ENCODE data around the gene SLC35A1. TPM values are rescaled to one million over a fixed set of nuclear protein-coding genes. Genes with fewer than 3 reads are reported as not detected.

The SLC35A1 gene, protein sequence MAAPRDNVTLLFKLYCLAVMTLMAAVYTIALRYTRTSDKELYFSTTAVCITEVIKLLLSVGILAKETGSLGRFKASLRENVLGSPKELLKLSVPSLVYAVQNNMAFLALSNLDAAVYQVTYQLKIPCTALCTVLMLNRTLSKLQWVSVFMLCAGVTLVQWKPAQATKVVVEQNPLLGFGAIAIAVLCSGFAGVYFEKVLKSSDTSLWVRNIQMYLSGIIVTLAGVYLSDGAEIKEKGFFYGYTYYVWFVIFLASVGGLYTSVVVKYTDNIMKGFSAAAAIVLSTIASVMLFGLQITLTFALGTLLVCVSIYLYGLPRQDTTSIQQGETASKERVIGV
- 8.9 to 11.6 TPM (median 9.4 TPM) in 5 replicates for total RNA-seq (2022; extraction: Qiagen RNA extraction)

DNA sequence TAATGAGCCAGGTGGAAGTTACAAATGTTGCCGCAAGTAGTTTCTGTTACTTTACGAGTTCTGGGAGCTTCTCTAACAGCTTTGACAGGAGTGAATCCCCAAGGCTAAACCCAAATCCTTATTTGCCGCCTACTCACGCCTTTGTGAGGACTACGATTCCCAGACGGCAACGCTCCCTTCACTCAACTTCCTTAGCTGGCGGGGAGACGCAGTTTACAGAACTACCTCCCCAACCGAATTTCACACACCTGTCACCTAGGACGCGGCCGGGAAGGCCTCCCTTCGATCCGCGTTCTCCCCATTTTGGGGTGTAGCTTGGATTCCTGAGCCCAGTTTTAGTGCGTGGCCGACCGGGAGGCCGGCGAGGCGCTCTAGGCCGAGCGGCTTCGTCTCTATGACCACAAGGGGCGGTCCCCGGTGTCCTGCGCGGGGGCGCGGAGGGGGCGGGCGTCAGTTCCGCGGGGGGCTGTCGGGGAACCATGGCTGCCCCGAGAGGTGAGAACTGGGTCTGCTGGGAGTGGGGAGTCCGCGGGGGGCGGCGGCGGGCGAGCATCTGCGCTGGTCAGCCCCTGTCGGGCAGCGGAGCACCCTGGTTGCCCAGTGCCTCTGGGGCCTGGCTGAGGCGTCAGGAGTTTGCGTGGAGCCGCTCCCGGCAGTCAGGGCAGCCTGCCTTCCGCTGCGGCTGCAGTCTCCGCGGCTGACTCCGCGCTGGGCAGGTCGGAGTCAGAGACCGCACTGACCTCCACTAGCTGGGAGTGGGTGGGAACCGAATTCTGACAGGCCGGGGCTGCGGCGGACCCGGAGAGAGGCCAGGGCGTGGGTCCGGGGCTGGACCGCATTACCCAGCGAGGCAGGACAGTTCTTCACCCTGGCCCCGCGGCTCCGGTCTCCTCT lies at the start of gene SLC35A1:
SLC35A1 (plus strand) TSS at position 450 of the 894 bp plus-strand sequence; CDS start at position 480, 30 bp downstream.

Other genes with a start within 250 kb of the SLC35A1 start
- gene SMIM8, start 150.4 kb upstream of the SLC35A1 start, total RNA-seq (2022; extraction: Qiagen RNA extraction), result 2.3 to 3.6 TPM (median 3.0 TPM) in 5 replicates
- gene GJB7, start 143.7 kb upstream of the SLC35A1 start, total RNA-seq (2022; extraction: Qiagen RNA extraction), result not detected in 5 replicates
- 0.06 to 0.29 TPM (median 0.15 TPM) in 5 replicates for gene C6orf163, start 128.2 kb upstream of the SLC35A1 start, total RNA-seq (2022; extraction: Qiagen RNA extraction)
- 0.13 to 0.84 TPM (median 0.64 TPM) in 5 replicates for gene CFAP206, start 65.0 kb upstream of the SLC35A1 start, total RNA-seq (2022; extraction: Qiagen RNA extraction)
- gene RARS2, start 117.0 kb downstream of the SLC35A1 start, total RNA-seq (2022; extraction: Qiagen RNA extraction), result 17.9 to 22.6 TPM (median 20.4 TPM) in 5 replicates
- gene ORC3, start 117.2 kb downstream of the SLC35A1 start, total RNA-seq (2022; extraction: Qiagen RNA extraction), result 16.1 to 21.4 TPM (median 17.4 TPM) in 5 replicates
- 32.4 to 43.2 TPM (median 40.7 TPM) in 5 replicates for gene AKIRIN2, start 229.3 kb downstream of the SLC35A1 start, total RNA-seq (2022; extraction: Qiagen RNA extraction)

All from A549 treated with CORT108297 at 1 μM for 4 hours (cell line).